ENCODE measurements around the gene PACRG.

- no peak for TF ChIP-seq ZNF331 (CRISPR knock-in tag; IDR thresholded peaks at IDR 0.05; ENCODE audit: low read depth)
- no peak for TF ChIP-seq EZH2phosphoT487 (IDR thresholded peaks at IDR 0.05; ENCODE audit: unreplicated experiment)
- TF ChIP-seq EZH2 (IDR thresholded peaks at IDR 0.05; ENCODE audit: low read depth, unreplicated experiment), result no peak
- TF ChIP-seq, protein P1, sequence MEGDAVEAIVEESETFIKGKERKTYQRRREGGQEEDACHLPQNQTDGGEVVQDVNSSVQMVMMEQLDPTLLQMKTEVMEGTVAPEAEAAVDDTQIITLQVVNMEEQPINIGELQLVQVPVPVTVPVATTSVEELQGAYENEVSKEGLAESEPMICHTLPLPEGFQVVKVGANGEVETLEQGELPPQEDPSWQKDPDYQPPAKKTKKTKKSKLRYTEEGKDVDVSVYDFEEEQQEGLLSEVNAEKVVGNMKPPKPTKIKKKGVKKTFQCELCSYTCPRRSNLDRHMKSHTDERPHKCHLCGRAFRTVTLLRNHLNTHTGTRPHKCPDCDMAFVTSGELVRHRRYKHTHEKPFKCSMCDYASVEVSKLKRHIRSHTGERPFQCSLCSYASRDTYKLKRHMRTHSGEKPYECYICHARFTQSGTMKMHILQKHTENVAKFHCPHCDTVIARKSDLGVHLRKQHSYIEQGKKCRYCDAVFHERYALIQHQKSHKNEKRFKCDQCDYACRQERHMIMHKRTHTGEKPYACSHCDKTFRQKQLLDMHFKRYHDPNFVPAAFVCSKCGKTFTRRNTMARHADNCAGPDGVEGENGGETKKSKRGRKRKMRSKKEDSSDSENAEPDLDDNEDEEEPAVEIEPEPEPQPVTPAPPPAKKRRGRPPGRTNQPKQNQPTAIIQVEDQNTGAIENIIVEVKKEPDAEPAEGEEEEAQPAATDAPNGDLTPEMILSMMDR (conservative IDR thresholded peaks at IDR 0.05; ENCODE audit: low read depth in 2 of 2), result no peak
- TF ChIP-seq POLR2AphosphoS5 (IDR thresholded peaks at IDR 0.05; ENCODE audit: low read depth), result no peak
- TF ChIP-seq JUNB (IDR thresholded peaks at IDR 0.05; ENCODE audit: unreplicated experiment), result no peak
- no peak for TF ChIP-seq ZNF114 (CRISPR knock-in tag; IDR thresholded peaks at IDR 0.05)
- TF ChIP-seq, protein P2, sequence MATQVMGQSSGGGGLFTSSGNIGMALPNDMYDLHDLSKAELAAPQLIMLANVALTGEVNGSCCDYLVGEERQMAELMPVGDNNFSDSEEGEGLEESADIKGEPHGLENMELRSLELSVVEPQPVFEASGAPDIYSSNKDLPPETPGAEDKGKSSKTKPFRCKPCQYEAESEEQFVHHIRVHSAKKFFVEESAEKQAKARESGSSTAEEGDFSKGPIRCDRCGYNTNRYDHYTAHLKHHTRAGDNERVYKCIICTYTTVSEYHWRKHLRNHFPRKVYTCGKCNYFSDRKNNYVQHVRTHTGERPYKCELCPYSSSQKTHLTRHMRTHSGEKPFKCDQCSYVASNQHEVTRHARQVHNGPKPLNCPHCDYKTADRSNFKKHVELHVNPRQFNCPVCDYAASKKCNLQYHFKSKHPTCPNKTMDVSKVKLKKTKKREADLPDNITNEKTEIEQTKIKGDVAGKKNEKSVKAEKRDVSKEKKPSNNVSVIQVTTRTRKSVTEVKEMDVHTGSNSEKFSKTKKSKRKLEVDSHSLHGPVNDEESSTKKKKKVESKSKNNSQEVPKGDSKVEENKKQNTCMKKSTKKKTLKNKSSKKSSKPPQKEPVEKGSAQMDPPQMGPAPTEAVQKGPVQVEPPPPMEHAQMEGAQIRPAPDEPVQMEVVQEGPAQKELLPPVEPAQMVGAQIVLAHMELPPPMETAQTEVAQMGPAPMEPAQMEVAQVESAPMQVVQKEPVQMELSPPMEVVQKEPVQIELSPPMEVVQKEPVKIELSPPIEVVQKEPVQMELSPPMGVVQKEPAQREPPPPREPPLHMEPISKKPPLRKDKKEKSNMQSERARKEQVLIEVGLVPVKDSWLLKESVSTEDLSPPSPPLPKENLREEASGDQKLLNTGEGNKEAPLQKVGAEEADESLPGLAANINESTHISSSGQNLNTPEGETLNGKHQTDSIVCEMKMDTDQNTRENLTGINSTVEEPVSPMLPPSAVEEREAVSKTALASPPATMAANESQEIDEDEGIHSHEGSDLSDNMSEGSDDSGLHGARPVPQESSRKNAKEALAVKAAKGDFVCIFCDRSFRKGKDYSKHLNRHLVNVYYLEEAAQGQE (IDR thresholded peaks at IDR 0.05; ENCODE audit: unreplicated experiment), result no peak
- TF ChIP-seq, protein P3, sequence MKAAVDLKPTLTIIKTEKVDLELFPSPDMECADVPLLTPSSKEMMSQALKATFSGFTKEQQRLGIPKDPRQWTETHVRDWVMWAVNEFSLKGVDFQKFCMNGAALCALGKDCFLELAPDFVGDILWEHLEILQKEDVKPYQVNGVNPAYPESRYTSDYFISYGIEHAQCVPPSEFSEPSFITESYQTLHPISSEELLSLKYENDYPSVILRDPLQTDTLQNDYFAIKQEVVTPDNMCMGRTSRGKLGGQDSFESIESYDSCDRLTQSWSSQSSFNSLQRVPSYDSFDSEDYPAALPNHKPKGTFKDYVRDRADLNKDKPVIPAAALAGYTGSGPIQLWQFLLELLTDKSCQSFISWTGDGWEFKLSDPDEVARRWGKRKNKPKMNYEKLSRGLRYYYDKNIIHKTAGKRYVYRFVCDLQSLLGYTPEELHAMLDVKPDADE (IDR thresholded peaks at IDR 0.05), result no peak
- no peak for TF ChIP-seq CREB1 (CRISPR knock-in tag; IDR thresholded peaks at IDR 0.05; ENCODE audit: low read depth)
- no peak for TF ChIP-seq NANOG (IDR thresholded peaks at IDR 0.05; ENCODE audit: borderline replicate concordance)
- no peak for TF ChIP-seq ZNF462 (CRISPR knock-in tag; IDR thresholded peaks at IDR 0.05)
- no peak for TF ChIP-seq STAT1 (IDR thresholded peaks at IDR 0.05; ENCODE audit: unreplicated experiment)
Measured at GRCh38 chr6:162700966-162701365, 26.8 kb upstream of the PACRG start.
